ENCODE measurements around the gene INSM1.

Gene INSM1

GRCh38 chr20:20409331-20409730, 41.4 kb downstream of the INSM1 start:
- Histone ChIP-seq H3K36me3 (ENCODE audit: low read depth) (no peaks in the 10 kb centered on the region), H3K9me3 (ENCODE audit: severe bottlenecking) (no peaks in the 10 kb centered on the region), H3K4me3 (ENCODE audit: severe bottlenecking) (no peak overlapping the region), H3K4me1 (ENCODE audit: insufficient read depth, poor library complexity, severe bottlenecking) (no peaks in the 10 kb centered on the region), H3K27ac (ENCODE audit: poor library complexity, severe bottlenecking) (no peak overlapping the region), H3K27me3 (ENCODE audit: insufficient read depth, poor library complexity, severe bottlenecking) (no peaks in the 10 kb centered on the region)
- TF ChIP-seq CTCF (IDR thresholded peaks at IDR 0.05; ENCODE audit: poor library complexity, severe bottlenecking), result no peak
- no peak for ATAC-seq (ENCODE audit: low read depth)
- DNase-seq (ENCODE audit: low spot score), result no peak

- Histone ChIP-seq H3K27ac (ENCODE audit: poor library complexity, severe bottlenecking) (no peak overlapping the region), H3K4me3 (ENCODE audit: severe bottlenecking) (no peak overlapping the region), H3K9me3 (ENCODE audit: severe bottlenecking) (no peaks in the 10 kb centered on the region), H3K4me1 (ENCODE audit: insufficient read depth, poor library complexity, severe bottlenecking) (no peaks in the 10 kb centered on the region), H3K36me3 (ENCODE audit: low read depth) (no peaks in the 10 kb centered on the region), H3K27me3 (ENCODE audit: insufficient read depth, poor library complexity, severe bottlenecking) (no peaks in the 10 kb centered on the region)
- ATAC-seq (ENCODE audit: low read depth) (no peak), DNase-seq (ENCODE audit: low spot score) (no peak)
- TF ChIP-seq CTCF (IDR thresholded peaks at IDR 0.05; ENCODE audit: poor library complexity, severe bottlenecking), result no peak
Observed at GRCh38 chr20:20410678-20411077, 42.8 kb downstream of the INSM1 start.

GRCh38 chr20:20411402-20411801, 43.5 kb downstream of the INSM1 start:
- Histone ChIP-seq H3K36me3 (ENCODE audit: low read depth) (no peaks in the 10 kb centered on the region), H3K27me3 (ENCODE audit: insufficient read depth, poor library complexity, severe bottlenecking) (no peaks in the 10 kb centered on the region), H3K9me3 (ENCODE audit: severe bottlenecking) (no peaks in the 10 kb centered on the region), H3K4me1 (ENCODE audit: insufficient read depth, poor library complexity, severe bottlenecking) (no peaks in the 10 kb centered on the region), H3K27ac (ENCODE audit: poor library complexity, severe bottlenecking) (no peak overlapping the region), H3K4me3 (ENCODE audit: severe bottlenecking) (no peak overlapping the region)
- ATAC-seq (ENCODE audit: low read depth) (no peak), DNase-seq (ENCODE audit: low spot score) (no peak)
- TF ChIP-seq CTCF (IDR thresholded peaks at IDR 0.05; ENCODE audit: poor library complexity, severe bottlenecking), result no peak

- H3K27ac ChIP-seq (ENCODE audit: poor library complexity, severe bottlenecking), result no peak overlapping the region
- H3K27me3 ChIP-seq (ENCODE audit: insufficient read depth, poor library complexity, severe bottlenecking), result no peaks in the 10 kb centered on the region
- ATAC-seq (ENCODE audit: low read depth) (no peak), DNase-seq (ENCODE audit: low spot score) (no peak)
- no peak overlapping the region for H3K4me3 ChIP-seq (ENCODE audit: severe bottlenecking)
- no peaks in the 10 kb centered on the region for H3K4me1 ChIP-seq (ENCODE audit: insufficient read depth, poor library complexity, severe bottlenecking)
- no peaks in the 10 kb centered on the region for H3K9me3 ChIP-seq (ENCODE audit: severe bottlenecking)
- no peaks in the 10 kb centered on the region for H3K36me3 ChIP-seq (ENCODE audit: low read depth)
- no peak for TF ChIP-seq CTCF (IDR thresholded peaks at IDR 0.05; ENCODE audit: poor library complexity, severe bottlenecking)
Observed at GRCh38 chr20:20411836-20412235, 43.9 kb downstream of the INSM1 start.

GRCh38 chr20:20412750-20413149, 44.8 kb downstream of the INSM1 start:
- Histone ChIP-seq H3K4me1 (ENCODE audit: insufficient read depth, poor library complexity, severe bottlenecking) (no peaks in the 10 kb centered on the region), H3K27ac (ENCODE audit: poor library complexity, severe bottlenecking) (no peak overlapping the region), H3K4me3 (ENCODE audit: severe bottlenecking) (no peak overlapping the region), H3K36me3 (ENCODE audit: low read depth) (no peaks in the 10 kb centered on the region), H3K9me3 (ENCODE audit: severe bottlenecking) (no peaks in the 10 kb centered on the region), H3K27me3 (ENCODE audit: insufficient read depth, poor library complexity, severe bottlenecking) (no peaks in the 10 kb centered on the region)
- TF ChIP-seq CTCF (IDR thresholded peaks at IDR 0.05; ENCODE audit: poor library complexity, severe bottlenecking), result no peak
- ATAC-seq (ENCODE audit: low read depth) (no peak), DNase-seq (ENCODE audit: low spot score) (no peak)

All from RWPE2 (cell line).